Osteocyte (in vitro differentiated cells): Measurements from ENCODE around the gene FNDC3B. TPM values are rescaled to one million over a fixed set of nuclear protein-coding genes. Genes with fewer than 3 reads are reported as not detected.
A peak's percentile ranks its signal among the peaks of the same experiment; 100 is the strongest.

ENCODE experiments used
- DNase-seq: peaks from one replicate; pipeline ENCODE4 v3.0.0; 2021; ENCODE audit warnings: mixed read lengths; ENCODE audit not compliant: unreplicated experiment; ENCODE audit errors: extremely low spot score
- H3K27ac Mint-ChIP-seq: one replicate; pipeline ENCODE4 v1.8.0; 2021; ENCODE audit warnings: mild to moderate bottlenecking, mixed read lengths; ENCODE audit not compliant: unreplicated experiment
- H3K27me3 Mint-ChIP-seq: one replicate; pipeline ENCODE4 v1.8.0; 2021; ENCODE audit warnings: mixed read lengths; ENCODE audit not compliant: unreplicated experiment
- H3K36me3 Mint-ChIP-seq: one replicate; pipeline ENCODE4 v1.8.0; 2021; ENCODE audit warnings: mixed read lengths; ENCODE audit not compliant: unreplicated experiment
- H3K4me1 Mint-ChIP-seq: one replicate; pipeline ENCODE4 v1.8.0; 2021; ENCODE audit warnings: mixed read lengths; ENCODE audit not compliant: unreplicated experiment
- H3K4me3 Mint-ChIP-seq: one replicate; pipeline ENCODE4 v1.8.0; 2021; ENCODE audit warnings: mild to moderate bottlenecking, moderate library complexity, mixed read lengths; ENCODE audit not compliant: unreplicated experiment
- H3K9me3 Mint-ChIP-seq: one replicate; pipeline ENCODE4 v1.8.0; 2021; ENCODE audit warnings: mixed read lengths; ENCODE audit not compliant: unreplicated experiment
- CTCF ChIP-seq: fragments of 200-600 bp; sonication (generic); IDR thresholded peaks from 2 replicates; pipeline ENCODE4 v1.5.0; 2021; ENCODE audit warnings: antibody characterized with exemption, mild to moderate bottlenecking, moderate library complexity
- total RNA-seq: library from RNA; stranded (reverse); gene quantifications from 2 replicates; pipeline ENCODE4 v1.2.1, GENCODE V29; 2021

The FNDC3B gene
- total RNA-seq, 1 donor from 2014 or later = 240 TPM

GRCh38 chr3:172077197-172077757 lies 37.9 kb downstream of the FNDC3B start:
- DNase-seq = no peak
- H3K4me3 Mint-ChIP-seq = no peak overlapping the region
- peaks cover 18% of the 10 kb centered on the region for H3K36me3 Mint-ChIP-seq
- H3K27me3 Mint-ChIP-seq = no peaks in the 10 kb centered on the region
- H3K4me1 Mint-ChIP-seq = peaks cover 69% of the 10 kb centered on the region
- H3K9me3 Mint-ChIP-seq = no peaks in the 10 kb centered on the region
- no peak for TF ChIP-seq CTCF
- peak overlapping the region; percentile 38 for H3K27ac Mint-ChIP-seq

- H3K4me3 Mint-ChIP-seq = no peak overlapping the region
- no peak for TF ChIP-seq CTCF
- no peak for DNase-seq
- peaks cover 77% of the 10 kb centered on the region for H3K4me1 Mint-ChIP-seq
- H3K9me3 Mint-ChIP-seq = no peaks in the 10 kb centered on the region
- peaks cover 24% of the 10 kb centered on the region for H3K36me3 Mint-ChIP-seq
- H3K27me3 Mint-ChIP-seq = no peaks in the 10 kb centered on the region
- H3K27ac Mint-ChIP-seq = no peak overlapping the region
Observed at GRCh38 chr3:172078244-172078643, 38.9 kb downstream of the FNDC3B start.

- H3K27me3 Mint-ChIP-seq = no peaks in the 10 kb centered on the region
- H3K36me3 Mint-ChIP-seq = peaks cover 27% of the 10 kb centered on the region
- no peak overlapping the region for H3K4me3 Mint-ChIP-seq
- no peak for DNase-seq
- no peak overlapping the region for H3K27ac Mint-ChIP-seq
- H3K4me1 Mint-ChIP-seq = peaks cover 78% of the 10 kb centered on the region
- no peaks in the 10 kb centered on the region for H3K9me3 Mint-ChIP-seq
- no peak for TF ChIP-seq CTCF
Observed at GRCh38 chr3:172078721-172079120, 39.3 kb downstream of the FNDC3B start.

GRCh38 chr3:172079326-172079976 lies 40.1 kb downstream of the FNDC3B start:
- Mint-ChIP-seq H3K36me3 (peaks cover 27% of the 10 kb centered on the region), H3K27ac (peak overlapping the region; percentile 3), H3K9me3 (no peaks in the 10 kb centered on the region), H3K4me3 (no peak overlapping the region), H3K4me1 (peaks cover 77% of the 10 kb centered on the region), H3K27me3 (no peaks in the 10 kb centered on the region)
- no peak for DNase-seq
- no peak for TF ChIP-seq CTCF

- Mint-ChIP-seq H3K27ac (peak overlapping the region; percentile 66), H3K27me3 (no peaks in the 10 kb centered on the region), H3K36me3 (peaks cover 31% of the 10 kb centered on the region), H3K4me1 (peaks cover 77% of the 10 kb centered on the region), H3K9me3 (no peaks in the 10 kb centered on the region), H3K4me3 (no peak overlapping the region)
- DNase-seq = no peak
- TF ChIP-seq CTCF = no peak
Observed at GRCh38 chr3:172080503-172080902, 41.1 kb downstream of the FNDC3B start.
